Kidney capillary endothelial cell (primary cell): ENCODE data around the gene PDE6A.
A peak's percentile ranks its signal among the peaks of the same experiment; 100 is the strongest.

Source experiments
- DNase-seq: peaks from one replicate; pipeline ENCODE4 v3.0.0-alpha.2; 2018; ENCODE audit warnings: low spot score

PDE6A gene

DNA sequence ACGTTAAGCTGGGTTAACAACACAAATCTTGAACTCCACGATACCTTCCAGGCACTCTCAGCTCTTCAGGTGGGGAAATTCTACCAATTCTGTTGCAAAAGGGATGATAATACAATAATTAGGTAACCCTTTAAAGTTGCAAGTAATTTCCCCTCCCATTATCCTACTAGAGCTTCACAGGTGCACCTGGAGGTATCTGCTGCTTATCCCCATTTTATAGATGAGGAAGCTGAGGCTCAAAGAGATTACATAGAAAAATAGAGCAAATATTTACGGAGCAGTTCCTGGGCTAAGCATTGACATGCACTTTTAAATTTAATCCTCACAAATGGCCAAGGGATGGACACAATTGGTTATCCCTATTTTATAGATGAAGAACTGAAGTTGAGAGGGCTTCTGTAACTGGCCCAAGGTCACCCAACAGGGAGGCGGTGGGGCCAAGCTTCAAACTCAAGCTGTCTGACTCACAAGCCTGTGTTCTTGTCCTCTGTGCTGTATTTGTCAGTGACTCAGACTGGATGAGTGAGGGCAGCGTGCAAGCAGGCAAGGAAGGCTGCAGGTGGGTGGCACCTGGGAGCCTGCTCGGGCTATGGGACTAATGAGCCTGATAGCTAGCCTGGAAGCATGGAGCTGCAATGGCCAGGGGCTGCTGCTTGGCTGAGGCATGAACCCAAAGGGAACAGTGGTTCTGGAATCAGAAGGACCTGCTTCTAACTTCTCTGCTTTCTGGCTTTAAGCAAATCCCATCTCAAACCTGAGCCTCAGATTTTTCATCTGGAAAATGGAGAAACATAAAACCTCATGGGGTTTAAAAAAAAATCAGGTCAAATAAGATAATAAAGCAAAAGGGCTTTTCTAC lies 105.5 kb downstream of the PDE6A start:
- peak; percentile 51 for DNase-seq

DNA sequence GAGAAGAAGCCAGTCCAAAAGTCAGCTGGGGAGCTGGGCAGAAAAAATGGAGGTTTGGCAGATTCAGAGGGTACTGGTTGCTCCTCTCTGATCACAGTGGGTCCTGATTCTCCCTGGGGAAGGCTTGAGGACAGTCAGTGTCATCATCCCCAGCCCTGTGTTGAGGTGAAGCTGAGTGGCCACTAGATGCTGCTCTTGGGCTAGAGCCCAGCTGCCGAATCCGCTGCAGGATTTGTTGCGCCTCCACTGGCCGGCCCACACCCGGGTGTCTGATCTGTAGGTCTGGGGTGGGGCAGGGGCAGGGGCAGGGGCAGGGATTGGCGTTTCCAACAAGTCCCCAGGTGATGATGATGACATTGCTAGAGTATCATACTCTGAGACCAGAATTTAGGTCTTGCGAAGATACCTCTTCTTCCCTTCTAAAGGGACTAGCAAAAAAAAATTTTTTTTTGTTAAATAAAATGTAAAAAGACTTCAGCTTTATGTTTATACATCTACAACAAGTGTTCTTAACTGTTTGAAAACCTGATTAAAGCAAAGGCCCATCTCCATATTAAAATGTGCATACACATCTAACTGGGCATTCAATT lies 106.8 kb downstream of the PDE6A start:
- peak; percentile 67 for DNase-seq

DNA sequence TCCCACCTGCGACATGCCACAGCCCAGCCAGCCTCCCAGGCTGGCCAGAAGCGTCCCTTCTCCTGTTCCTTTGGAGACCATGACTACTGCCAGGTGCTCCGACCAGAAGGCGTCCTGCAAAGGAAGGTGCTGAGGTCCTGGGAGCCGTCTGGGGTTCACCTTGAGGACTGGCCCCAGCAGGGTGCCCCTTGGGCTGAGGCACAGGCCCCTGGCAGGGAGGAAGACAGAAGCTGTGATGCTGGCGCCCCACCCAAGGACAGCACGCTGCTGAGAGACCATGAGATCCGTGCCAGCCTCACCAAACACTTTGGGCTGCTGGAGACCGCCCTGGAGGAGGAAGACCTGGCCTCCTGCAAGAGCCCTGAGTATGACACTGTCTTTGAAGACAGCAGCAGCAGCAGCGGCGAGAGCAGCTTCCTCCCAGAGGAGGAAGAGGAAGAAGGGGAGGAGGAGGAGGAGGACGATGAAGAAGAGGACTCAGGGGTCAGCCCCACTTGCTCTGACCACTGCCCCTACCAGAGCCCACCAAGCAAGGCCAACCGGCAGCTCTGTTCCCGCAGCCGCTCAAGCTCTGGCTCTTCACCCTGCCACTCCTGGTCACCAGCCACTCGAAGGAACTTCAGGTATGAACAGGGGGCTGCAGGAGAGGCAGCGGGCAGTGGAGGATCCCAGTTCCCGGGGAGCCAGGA lies 108.0 kb downstream of the PDE6A start:
- DNase-seq: no peak

DNA sequence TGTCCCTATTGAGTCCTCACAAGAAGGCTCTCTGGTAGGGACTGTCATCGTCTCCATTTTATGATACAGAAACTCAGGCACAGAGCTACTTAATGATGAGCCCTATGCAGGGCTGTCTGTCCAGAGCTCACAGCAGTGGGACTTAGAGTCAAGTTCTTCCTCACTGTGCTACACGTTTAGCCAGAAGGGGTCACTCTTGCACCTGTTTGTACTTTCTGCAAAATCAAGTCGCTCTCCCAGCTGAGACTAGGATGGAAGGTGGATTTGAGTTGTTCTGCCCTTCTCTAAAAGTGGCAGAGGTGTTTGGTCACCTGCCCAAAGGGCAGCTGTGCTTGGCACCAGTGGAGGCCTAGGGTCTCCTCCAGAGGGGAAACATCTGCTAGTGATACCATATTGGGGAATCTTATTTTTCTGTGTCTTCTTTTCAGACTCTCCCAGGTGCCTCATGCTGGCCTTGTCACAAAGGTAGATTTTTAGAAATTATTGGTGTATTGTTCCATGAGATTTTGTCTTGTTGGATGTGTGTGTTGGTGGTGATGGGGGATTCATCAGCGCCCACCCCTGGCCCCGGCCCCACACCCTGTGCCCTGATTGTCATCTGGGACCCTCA lies 110.2 kb downstream of the PDE6A start:
- peak; percentile 68 for DNase-seq

DNA sequence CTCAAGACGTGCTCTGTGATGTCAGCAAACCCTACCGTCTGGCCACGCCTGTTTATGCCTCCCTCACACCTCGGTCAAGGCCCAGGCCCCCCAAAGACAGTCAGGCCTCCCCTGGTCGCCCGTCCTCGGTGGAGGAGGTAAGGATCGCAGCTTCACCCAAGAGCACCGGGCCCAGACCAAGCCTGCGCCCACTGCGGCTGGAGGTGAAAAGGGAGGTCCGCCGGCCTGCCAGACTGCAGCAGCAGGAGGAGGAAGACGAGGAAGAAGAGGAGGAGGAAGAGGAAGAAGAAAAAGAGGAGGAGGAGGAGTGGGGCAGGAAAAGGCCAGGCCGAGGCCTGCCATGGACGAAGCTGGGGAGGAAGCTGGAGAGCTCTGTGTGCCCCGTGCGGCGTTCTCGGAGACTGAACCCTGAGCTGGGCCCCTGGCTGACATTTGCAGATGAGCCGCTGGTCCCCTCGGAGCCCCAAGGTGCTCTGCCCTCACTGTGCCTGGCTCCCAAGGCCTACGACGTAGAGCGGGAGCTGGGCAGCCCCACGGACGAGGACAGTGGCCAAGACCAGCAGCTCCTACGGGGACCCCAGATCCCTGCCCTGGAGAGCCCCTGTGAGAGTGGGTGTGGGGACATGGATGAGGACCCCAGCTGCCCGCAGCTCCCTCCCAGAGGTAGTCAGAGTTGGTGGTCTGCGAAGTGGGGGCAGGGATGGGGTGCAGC lies 111.3 kb downstream of the PDE6A start:
- DNase-seq: no peak

DNA sequence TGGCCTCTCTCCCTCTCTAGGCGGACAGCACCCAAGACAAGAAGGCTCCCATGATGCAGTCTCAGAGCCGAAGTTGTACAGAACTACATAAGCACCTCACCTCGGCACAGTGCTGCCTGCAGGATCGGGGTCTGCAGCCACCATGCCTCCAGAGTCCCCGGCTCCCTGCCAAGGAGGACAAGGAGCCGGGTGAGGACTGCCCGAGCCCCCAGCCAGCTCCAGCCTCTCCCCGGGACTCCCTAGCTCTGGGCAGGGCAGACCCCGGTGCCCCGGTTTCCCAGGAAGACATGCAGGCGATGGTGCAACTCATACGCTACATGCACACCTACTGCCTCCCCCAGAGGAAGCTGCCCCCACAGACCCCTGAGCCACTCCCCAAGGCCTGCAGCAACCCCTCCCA lies 112.0 kb downstream of the PDE6A start:
- no peak for DNase-seq

DNA sequence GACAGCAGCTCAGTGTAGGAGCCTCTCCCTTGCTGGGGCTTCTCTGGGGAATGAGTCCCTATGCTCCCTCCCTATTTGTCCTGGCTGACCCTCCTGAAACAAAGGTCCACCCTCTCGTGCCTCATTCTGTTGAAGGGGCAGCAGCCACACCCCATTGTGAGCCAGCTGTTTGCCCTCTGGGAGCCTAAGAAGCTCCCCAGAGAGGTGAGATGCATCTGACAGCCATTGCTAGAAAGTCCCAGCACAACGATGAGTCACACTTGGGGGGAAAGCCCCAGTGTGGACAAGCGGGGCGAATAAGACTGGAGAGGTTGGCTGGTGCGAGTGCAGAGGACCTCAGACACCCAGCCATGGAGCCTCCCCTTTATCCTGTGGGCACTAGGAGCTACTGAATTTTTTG lies 113.1 kb downstream of the PDE6A start:
- DNase-seq: no peak

DNA sequence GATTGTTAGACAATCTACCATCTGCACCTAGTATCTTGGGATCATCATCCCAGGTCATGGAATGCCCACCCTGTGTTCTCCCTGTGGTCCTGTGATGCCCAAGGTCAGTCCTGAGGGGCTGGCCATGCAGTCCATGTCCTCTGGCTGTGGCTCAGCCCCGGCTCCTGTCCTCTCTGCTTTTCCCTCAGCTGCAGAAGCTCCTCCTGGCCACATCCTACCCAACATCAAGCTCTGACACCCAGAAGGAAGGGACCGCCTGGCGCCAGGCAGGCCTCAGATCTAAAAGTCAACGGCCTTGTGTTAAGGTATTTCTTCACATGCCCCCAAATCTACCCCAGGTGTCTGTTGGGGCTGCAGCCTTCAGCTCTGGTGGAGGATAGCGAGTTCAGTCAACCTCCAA lies 114.0 kb downstream of the PDE6A start:
- DNase-seq: no peak

DNA sequence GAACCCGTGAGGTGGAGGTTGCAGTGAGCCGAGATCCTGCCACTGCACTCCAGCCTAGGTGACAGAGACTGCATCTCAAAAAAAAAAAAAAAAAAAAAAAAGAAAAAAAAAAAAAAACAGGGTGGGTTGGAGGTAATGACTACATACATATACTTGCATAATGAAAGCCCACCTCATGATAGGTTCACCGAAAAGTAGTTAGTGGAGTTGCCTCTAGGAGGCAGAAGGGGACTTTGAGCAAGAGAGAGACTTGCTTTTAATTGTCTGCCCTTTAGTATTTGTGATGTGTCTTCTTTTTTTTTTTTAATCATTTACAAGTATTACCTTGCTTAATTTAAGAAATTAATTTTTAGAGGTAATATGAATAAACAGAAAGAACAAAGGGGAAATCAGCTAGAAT lies 114.6 kb downstream of the PDE6A start:
- no peak for DNase-seq

DNA sequence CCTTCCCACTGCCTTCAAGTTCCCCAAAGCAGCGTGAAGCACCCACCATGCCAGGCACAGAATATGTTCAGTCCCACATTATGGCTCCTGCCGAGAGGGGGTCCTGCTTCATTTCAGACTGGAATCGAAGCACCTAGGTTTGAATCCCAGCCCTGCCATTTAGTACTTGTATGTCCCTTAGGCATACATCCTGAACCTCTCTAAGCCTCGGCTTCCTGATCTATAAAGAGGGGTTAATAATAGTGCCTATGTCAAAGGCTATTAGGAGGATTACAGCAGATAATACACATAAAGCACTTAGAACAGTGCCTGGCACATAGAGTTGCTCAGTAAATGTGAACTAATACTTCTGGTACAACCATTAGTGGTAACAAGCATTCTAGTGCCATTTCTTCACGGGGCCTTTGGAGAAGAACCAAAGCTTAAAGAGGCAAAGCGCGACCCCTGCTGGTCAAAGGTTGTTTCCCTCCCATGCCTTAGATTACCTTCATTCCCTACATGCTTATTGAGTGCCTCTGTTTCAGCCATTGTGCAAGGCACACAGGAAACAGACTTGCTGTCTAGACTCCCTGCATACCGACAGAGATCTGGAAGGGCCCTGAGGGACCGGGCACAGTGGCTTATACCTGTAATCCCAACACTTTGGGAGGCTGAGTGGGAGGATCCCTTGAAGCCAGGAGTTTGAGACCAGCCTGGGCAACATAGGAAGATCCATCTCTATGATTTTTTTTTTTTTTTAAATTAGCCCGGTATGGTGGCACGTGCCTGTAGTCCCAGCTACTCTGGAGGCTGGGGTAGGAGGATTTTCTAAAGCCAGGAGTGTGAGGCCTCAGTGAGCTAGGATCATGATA lies 116.2 kb downstream of the PDE6A start:
- DNase-seq: peak; percentile 92

DNA sequence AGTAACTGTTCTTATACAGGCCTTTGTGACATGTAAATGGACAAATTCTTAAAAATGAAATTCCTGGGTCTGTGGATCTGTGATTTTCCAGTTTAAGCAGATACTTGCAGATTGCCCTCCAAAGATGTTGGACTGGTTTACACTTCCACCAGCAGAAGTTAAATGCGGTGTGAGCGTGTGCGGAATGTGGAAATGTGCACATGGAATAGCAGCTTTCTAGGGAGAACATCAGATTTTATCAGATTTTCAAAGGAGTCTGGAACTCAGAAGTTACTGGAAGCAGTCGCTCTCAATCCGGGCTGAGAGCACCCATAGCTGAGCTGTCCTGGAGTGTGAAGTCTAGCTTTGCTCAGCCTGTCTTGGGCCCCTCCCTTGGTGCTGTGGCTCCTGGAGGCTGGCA lies 117.0 kb downstream of the PDE6A start:
- no peak for DNase-seq

DNA sequence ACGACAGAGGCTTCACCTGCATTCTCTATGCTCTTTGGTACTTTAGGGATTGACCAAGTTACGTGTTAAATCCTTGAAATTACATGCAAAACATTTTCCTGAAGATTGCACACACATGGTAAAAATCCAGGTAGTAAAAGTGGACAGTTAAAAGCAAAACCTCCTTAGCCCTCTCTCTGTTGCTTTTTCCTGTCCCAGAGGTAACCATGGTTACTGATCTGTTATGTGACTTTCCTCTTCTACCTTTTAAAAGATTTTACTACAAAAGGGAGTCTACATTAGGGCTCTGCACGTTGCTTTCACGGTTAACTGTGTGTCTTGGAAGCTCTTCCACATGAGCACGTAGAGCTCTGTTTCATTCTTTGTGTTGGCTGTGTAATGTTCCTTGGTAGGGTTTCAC lies 117.5 kb downstream of the PDE6A start:
- no peak for DNase-seq

DNA sequence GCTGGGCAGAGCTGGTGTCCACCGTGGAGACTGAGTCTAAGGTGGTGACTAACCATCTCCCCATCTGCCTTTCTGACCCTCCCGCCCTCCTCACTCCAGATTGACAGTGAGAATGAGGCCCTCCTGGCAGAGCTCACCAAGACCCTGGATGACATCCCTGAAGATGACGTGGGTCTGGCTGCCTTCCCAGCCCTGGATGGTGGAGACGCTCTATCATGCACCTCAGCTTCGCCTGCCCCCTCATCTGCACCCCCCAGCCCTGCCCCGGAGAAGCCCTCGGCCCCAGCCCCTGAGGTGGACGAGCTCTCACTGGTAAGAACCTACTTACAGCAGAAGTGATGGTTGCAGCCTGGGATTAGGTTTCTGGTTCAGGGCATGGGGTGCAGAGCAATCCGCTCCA lies 118.0 kb downstream of the PDE6A start:
- no peak for DNase-seq

DNA sequence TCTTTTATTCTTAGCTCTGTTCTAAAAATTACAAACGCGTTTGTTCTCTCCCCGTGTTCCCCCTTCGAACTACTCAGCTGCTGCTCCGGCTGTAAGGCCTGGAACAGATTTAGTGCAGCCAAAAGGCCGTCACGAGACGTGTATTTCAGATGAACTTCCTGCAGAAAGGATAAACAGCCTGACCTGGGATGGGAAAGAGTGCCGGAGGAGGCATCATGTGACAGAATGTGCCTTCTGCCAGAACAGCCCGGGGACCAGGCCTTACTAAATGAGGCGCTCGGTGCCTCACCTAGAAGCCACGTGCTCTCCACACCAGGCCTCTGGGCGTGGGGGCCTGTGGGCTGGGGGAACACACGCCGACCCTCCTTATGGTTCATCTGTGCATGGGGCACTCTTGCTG lies 119.7 kb downstream of the PDE6A start:
- DNase-seq: no peak

DNA sequence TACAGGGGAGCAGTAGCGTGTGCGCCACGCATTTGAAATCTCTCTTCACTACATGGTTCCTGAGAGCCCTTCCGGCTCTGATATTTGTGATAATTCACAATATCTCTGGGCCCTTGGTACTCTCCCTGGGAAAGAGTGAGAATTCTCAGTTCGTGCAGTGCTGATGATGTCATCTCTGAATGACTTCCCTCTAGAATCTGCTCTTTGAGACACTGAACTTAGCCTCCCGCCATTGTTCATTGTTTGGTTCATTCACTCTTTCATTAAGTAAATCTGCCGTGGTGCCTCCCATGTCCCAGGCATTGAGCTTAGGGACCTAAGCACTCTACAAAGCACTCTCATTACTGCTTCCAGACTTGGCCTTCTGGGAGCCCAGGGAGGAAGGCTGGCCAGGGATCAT lies 120.5 kb downstream of the PDE6A start:
- DNase-seq: no peak

DNA sequence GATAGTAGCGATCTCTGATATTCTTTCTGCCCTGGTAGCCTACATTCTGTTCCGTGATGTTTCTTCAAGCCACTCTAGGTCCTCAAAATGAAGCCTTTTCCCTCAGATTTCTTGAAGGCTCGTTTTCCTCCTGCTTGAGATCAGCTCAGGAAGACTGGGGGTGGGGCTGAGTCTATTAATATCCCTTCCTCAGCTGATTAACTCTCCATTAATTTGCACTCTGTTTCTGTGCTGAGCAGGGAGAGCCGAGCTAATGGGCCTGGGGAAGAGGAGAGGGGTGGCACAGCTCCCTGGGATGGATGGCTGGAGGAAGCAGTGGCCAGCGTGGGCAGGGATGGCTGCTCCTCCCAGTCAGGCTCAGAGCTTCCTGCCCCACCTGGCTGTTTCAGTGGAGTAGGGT lies 121.2 kb downstream of the PDE6A start:
- no peak for DNase-seq

DNA sequence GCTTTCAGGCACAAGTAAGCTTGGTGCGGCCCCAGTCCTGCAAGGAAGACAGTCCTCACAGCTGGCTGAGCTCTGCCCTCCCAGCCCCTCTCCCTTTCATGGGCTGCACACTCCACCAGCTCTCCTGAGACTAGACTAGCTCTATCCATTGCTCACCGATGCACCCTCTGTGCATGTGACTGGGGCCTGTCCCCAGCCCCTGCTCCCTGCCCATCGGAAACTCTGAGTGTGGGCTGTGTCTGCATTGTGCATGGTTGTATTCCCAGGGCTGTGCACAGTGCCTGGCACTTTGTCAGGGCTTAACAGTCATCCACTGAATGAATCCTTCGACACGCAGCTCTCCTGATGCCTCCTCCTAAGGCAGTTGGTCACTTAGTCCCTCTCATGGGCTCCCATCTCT lies 122.3 kb downstream of the PDE6A start:
- no peak for DNase-seq

DNA sequence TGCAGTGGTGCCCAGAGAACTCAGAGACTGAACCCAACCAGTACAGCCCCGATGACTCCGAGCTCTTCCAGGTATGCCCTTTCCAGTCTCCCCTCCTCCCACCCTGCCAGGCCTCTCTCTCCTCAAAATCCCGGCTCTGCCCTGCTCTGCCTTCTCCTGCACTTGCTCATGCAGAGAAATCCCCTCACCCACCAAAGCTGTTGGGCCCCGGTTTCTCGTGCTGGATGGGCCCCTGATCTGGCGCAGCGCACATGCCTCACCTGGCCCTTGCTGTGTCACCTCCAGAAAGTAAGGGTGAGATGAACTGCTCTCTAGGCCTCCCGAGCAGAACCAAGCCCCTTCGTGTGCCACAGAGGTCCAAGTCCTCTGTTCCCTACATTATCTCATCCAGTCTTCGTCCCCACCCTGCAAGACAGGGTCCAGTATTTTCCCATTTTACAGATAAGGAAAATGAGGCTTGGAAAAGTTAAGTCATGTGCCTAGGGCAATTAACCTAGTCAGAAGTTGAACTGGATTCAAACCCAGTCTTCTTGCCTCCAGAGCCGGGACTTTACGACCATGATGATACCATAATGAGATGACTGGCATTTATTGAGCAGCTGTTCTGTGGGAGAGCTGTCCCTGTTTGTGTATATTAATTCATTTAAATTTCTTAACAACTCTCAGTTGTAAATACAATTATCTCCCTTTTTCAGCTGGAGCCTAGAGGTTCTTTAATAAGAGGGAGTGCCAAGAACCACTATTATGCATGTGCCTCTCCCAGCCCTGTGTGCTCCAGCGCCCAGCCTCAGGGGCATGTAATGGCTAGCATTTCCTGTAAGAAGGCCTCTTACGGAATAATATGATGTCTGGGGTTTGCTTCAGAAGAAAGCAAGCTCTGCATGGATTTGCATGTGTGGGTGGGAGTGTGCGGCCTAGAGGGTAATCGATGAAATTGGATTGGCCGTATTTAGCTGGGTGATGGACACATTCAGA lies 123.8 kb downstream of the PDE6A start:
- no peak for DNase-seq

DNA sequence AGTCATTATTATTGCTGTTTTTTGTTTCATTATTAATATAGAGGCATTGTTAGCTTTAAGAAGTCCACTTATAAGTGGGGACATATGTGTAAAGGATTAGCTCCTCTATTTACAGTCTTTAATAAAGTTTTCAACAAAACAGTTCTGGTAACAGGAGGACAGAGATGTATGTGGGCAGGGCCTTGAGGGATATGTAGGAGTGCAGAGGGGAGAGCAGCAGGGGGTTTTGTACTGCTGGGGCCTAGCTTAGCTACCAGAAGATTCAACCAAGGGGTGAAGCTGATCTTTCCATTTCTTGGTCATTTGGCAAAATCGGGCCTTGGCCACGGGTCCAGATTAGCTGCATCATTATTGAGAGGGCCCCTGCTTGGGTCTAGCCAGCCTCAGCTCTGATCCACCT lies 124.6 kb downstream of the PDE6A start:
- DNase-seq: no peak

DNA sequence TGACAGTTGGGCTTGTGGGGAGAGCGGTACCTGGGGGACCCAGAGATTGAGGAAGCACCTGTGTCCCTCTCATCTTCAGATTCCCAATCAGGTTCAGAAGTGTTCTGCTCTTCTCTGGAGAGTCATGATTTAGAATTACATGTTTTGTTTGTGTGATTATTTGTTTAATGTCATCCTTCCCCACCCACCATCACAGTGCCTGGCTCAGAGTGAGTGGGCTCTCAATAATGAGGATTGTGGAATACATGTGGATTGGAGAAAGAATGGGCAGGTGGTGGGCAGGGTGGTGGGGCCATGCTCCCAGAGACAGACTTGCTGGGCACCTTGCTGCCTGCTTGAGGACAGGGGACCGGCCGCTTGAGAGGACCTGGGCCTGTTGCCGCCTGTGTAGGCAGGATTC lies 126.5 kb downstream of the PDE6A start:
- no peak for DNase-seq
